Stomach (tissue), 9 donors: ENCODE data around the gene TMEM213. TPM values are rescaled to one million over a fixed set of nuclear protein-coding genes. Genes with fewer than 3 reads are reported as not detected.

Experiments used
- DNase-seq, 2 donors: peaks; one replicate each; pipeline versions ENCODE4 v3.0.0 to v3.0.0-alpha.2; 2013 to 2019
- H3K27ac ChIP-seq, 5 donors: fragments of 200-600 bp in 4 of 5; sonication (generic) in 4 of 5; one replicate each; pipeline ENCODE4 v1.5.1; 2013 to 2019; ENCODE audit warnings: mild to moderate bottlenecking in 1 of 5, moderate library complexity in 1 of 5
- H3K27me3 ChIP-seq, 3 donors: fragments of 200-600 bp; sonication (generic); one replicate each; pipeline ENCODE4 v1.5.1; 2017 to 2019; ENCODE audit warnings: mixed run types in 1 of 3
- H3K36me3 ChIP-seq, 4 donors: fragments of 200-600 bp; sonication (generic); 1 replicate in 3 of 4; 2 replicates in 1 of 4; pipeline ENCODE4 v1.5.1; 2016 to 2019
- H3K4me1 ChIP-seq, 4 donors: fragments of 200-600 bp; sonication (generic); one replicate each; pipeline ENCODE4 v1.5.1; 2016 to 2019
- H3K4me3 ChIP-seq, 4 donors: fragments of 200-600 bp; sonication (generic) in 3 of 4; one replicate each; pipeline ENCODE4 v1.5.1; 2016 to 2019; ENCODE audit warnings: mild to moderate bottlenecking in 1 of 4
- H3K9me3 ChIP-seq, 4 donors: fragments of 200-600 bp; sonication (generic); one replicate each; pipeline ENCODE4 v1.5.1; 2016 to 2019
- CTCF ChIP-seq, 7 experiments: fragments of 450-650 bp in 4 of 7; fragments of 200-600 bp in 3 of 7; sonication (generic) in 3 of 7; IDR thresholded peaks; one replicate each; pipeline ENCODE4 v1.5.1; 2016 to 2019; ENCODE audit warnings: antibody characterized with exemption in 7 of 7, control low read depth in 2 of 7, mild to moderate bottlenecking in 1 of 7
- EP300 ChIP-seq: sonication (generic); formaldehyde crosslinking; IDR thresholded peaks from one replicate; pipeline ENCODE4 v1.6.1; 2017; ENCODE audit warnings: antibody characterized with exemption
- POLR2A ChIP-seq, 4 donors: fragments of 450-650 bp; IDR thresholded peaks; one replicate each; pipeline ENCODE4 v1.6.1; 2016; ENCODE audit warnings: antibody characterized with exemption in 4 of 4, control low read depth in 2 of 4, mild to moderate bottlenecking in 1 of 4, moderate library complexity in 1 of 4
- POLR2AphosphoS5 ChIP-seq, 3 donors: sonication (generic); formaldehyde crosslinking; IDR thresholded peaks; one replicate each; pipeline ENCODE4 v1.6.1; 2016; ENCODE audit warnings: antibody characterized with exemption in 3 of 3
- WGBS, 5 donors: extraction: QIAGEN DNeasy Blood & Tissue Kit in 3 of 5; methylation state at CpG; one replicate each; pipeline versions ENCODE4 v1.1.5 to v1.1.7; 2013 to 2018; 5-methylcytosine and 5-hydroxymethylcytosine counted together
- intact Hi-C: fragments of 100-400 bp; cut with DNase I; formaldehyde crosslinking; loops from one replicate; pipeline ENCODE4 v1.15.1; 2023; ENCODE audit warnings: low total_unique reads
- polyA plus RNA-seq, 3 donors: library from polyadenylated mRNA; stranded (reverse); fragments of 200-250 nt; gene quantifications; one replicate each; pipeline ENCODE4 v1.2.3, GENCODE V29; 2013
- total RNA-seq, 5 donors: library from RNA; depleted of rRNA; stranded (reverse); fragments of >200 nt; gene quantifications; one replicate each; pipeline versions ENCODE4 v1.1.0 to v1.2.3, GENCODE V29; 2014 to 2016
- donor health status: healthy with polysubstance abuse.
- donor health status: Bipolar disorder and iron deficiency.
- donor health status: healthy.

The TMEM213 gene
- total and polyA plus RNA-seq, 8 donors: 0.08 TPM; not detected in 7

GRCh38 chr7:138861051-138861450 lies 63.3 kb downstream of the TMEM213 start:
- no peak for DNase-seq
- no peak overlapping the region for H3K4me3 ChIP-seq
- TF ChIP-seq CTCF (IDR thresholded peaks at IDR 0.05) (no peak), POLR2AphosphoS5 (IDR thresholded peaks at IDR 0.05) (no peak), POLR2A (IDR thresholded peaks at IDR 0.05) (no peak), EP300 (no peak)
- no peaks in the 10 kb centered on the region for H3K27me3 ChIP-seq
- no peak overlapping the region for H3K27ac ChIP-seq
- WGBS, 5 donors: 92 to 98% (median 97%) methylated on average over 9 to 16 of the region's 16 CpGs
- intact Hi-C loops: no loop called here
- H3K9me3 ChIP-seq: peaks cover 0 to 25% (median 2%) of the 10 kb centered on the region in 4 donors
- H3K4me1 ChIP-seq: no peaks in the 10 kb centered on the region
- peaks cover 0 to 68% (median 38%) of the 10 kb centered on the region in 4 donors for H3K36me3 ChIP-seq

- TF ChIP-seq CTCF (IDR thresholded peaks at IDR 0.05) (no peak), POLR2AphosphoS5 (IDR thresholded peaks at IDR 0.05) (no peak), EP300 (no peak), POLR2A (IDR thresholded peaks at IDR 0.05) (no peak)
- Histone ChIP-seq H3K27me3 (no peaks in the 10 kb centered on the region), H3K36me3 (peaks cover 0 to 69% (median 38%) of the 10 kb centered on the region in 4 donors), H3K27ac (no peak overlapping the region), H3K4me1 (no peaks in the 10 kb centered on the region), H3K9me3 (no peaks in the 10 kb centered on the region), H3K4me3 (no peak overlapping the region)
- intact Hi-C loops: no loop called here
- WGBS, 5 donors: 92 to 99% (median 96%) methylated on average over 9 of the region's 9 CpGs
- DNase-seq: no peak
Measured at GRCh38 chr7:138863931-138864330, 66.1 kb downstream of the TMEM213 start.

GRCh38 chr7:138864667-138865066 lies 66.9 kb downstream of the TMEM213 start:
- no peaks in the 10 kb centered on the region for H3K27me3 ChIP-seq
- H3K27ac ChIP-seq: no peak overlapping the region
- no peak for DNase-seq
- no peak for TF ChIP-seq POLR2AphosphoS5 (IDR thresholded peaks at IDR 0.05)
- no peak for TF ChIP-seq POLR2A (IDR thresholded peaks at IDR 0.05)
- TF ChIP-seq EP300: no peak
- TF ChIP-seq CTCF (IDR thresholded peaks at IDR 0.05): no peak
- no peaks in the 10 kb centered on the region for H3K9me3 ChIP-seq
- peaks cover 0 to 69% (median 42%) of the 10 kb centered on the region in 4 donors for H3K36me3 ChIP-seq
- intact Hi-C loops: no loop called here
- no peak overlapping the region for H3K4me3 ChIP-seq
- whole genome bisulfite sequencing, 5 donors: 86 to 95% (median 92%) methylated on average over 3 of the region's 3 CpGs
- no peaks in the 10 kb centered on the region for H3K4me1 ChIP-seq

- WGBS, 5 donors: 67 to 85% (median 79%) methylated on average over 4 of the region's 4 CpGs
- no peaks in the 10 kb centered on the region for H3K9me3 ChIP-seq
- H3K4me3 ChIP-seq: no peak overlapping the region
- H3K27me3 ChIP-seq: no peaks in the 10 kb centered on the region
- H3K4me1 ChIP-seq: no peaks in the 10 kb centered on the region
- intact Hi-C loops: no loop called here
- no peak for DNase-seq
- no peak for TF ChIP-seq POLR2A (IDR thresholded peaks at IDR 0.05)
- no peak for TF ChIP-seq CTCF (IDR thresholded peaks at IDR 0.05)
- TF ChIP-seq POLR2AphosphoS5 (IDR thresholded peaks at IDR 0.05): no peak
- no peak for TF ChIP-seq EP300
- H3K36me3 ChIP-seq: peaks cover 0 to 71% (median 44%) of the 10 kb centered on the region in 4 donors
- no peak overlapping the region for H3K27ac ChIP-seq
Measured at GRCh38 chr7:138865843-138866242, 68.0 kb downstream of the TMEM213 start.
